K562 (cell line): ENCODE results near the gene IRGM. TPM values are rescaled to one million over a fixed set of nuclear protein-coding genes. Genes with fewer than 3 reads are reported as not detected.
A peak's percentile ranks its signal among the peaks of the same experiment; 100 is the strongest.

ENCODE experiments used
- ATF2 ChIP-seq: sonication (generic); formaldehyde crosslinking; IDR thresholded peaks from 2 replicates; pipeline ENCODE4 v1.8.1; 2022; ENCODE audit warnings: missing genetic modification reagents
- ATF7 ChIP-seq: fragments of 450-650 bp; IDR thresholded peaks from 2 replicates; pipeline ENCODE4 v1.7.1; 2014; ENCODE audit warnings: mild to moderate bottlenecking, moderate library complexity
- BHLHE40 ChIP-seq: IDR thresholded peaks from 2 replicates; pipeline ENCODE4 v1.6.1; 2011; ENCODE audit warnings: low read length, improper control_type of control experiment
- CEBPB ChIP-seq: fragments of 450-650 bp; IDR thresholded peaks from 2 replicates; pipeline ENCODE4 v1.6.1; 2016; ENCODE audit warnings: missing genetic modification characterization, missing compliant biosample characterization
- ETV6 ChIP-seq, 3 experiments: fragments of 150-350 bp in 1 of 3; sonication (generic) in 1 of 3; formaldehyde crosslinking in 1 of 3; IDR thresholded peaks; 2 replicates each; pipeline versions ENCODE4 v1.6.1 to v1.8.0; 2014 to 2022; ENCODE audit warnings: borderline replicate concordance in 2 of 3, low read depth in 2 of 3, antibody characterized with exemption in 1 of 3, low read length in 1 of 3, mild to moderate bottlenecking in 1 of 3, missing genetic modification reagents in 1 of 3
- FUS ChIP-seq: fragments of 200-400 bp; formaldehyde crosslinking; optimal IDR thresholded peaks from 2 replicates; pipeline ENCODE3; 2017; ENCODE audit warnings: low read depth, low read length
- GABPB1 ChIP-seq: sonication (generic); formaldehyde crosslinking; IDR thresholded peaks from 2 replicates; pipeline ENCODE4 v1.8.0; 2022; ENCODE audit warnings: mild to moderate bottlenecking, missing genetic modification reagents
- MAZ ChIP-seq, 2 experiments: fragments of 450-650 bp in 1 of 2; sonication (generic) in 1 of 2; formaldehyde crosslinking; IDR thresholded peaks in 1 of 2; conservative IDR thresholded peaks in 1 of 2; 2 replicates each; pipeline versions ENCODE4 v1.4.0 to v1.5.0; 2020; ENCODE audit warnings: mild to moderate bottlenecking in 1 of 2, missing genetic modification reagents in 1 of 2
- MTA3 ChIP-seq: fragments of 450-650 bp; formaldehyde crosslinking; IDR thresholded peaks from 2 replicates; pipeline ENCODE4 v1.6.1; 2017; ENCODE audit warnings: mild to moderate bottlenecking, borderline replicate concordance
- MXI1 ChIP-seq: IDR thresholded peaks from 2 replicates; pipeline ENCODE4 v1.6.1; 2011; ENCODE audit warnings: low read depth, mild to moderate bottlenecking, improper control_type of control experiment, low read length
- NR2C1 ChIP-seq, 2 experiments: fragments of 450-650 bp; IDR thresholded peaks; 2 replicates each; pipeline ENCODE4 v1.6.1; 2017; ENCODE audit warnings: mild to moderate bottlenecking in 2 of 2, antibody characterized with exemption in 1 of 2, inconsistent platforms in 1 of 2, missing compliant biosample characterization in 1 of 2, missing genetic modification characterization in 1 of 2
- NR2C2 ChIP-seq, 2 experiments: fragments of 200-800 bp in 1 of 2; sonication (Bioruptor generic) in 1 of 2; sonication (generic) in 1 of 2; formaldehyde crosslinking in 1 of 2; IDR thresholded peaks; 2 replicates each; pipeline versions ENCODE4 v1.6.1 to v1.8.0; 2016 to 2022; ENCODE audit warnings: mild to moderate bottlenecking in 1 of 2, missing compliant biosample characterization in 1 of 2, missing genetic modification characterization in 1 of 2, missing genetic modification reagents in 1 of 2
- PREB ChIP-seq: sonication (generic); formaldehyde crosslinking; IDR thresholded peaks from 2 replicates; pipeline ENCODE4 v1.8.1; 2023; ENCODE audit warnings: mild to moderate bottlenecking, missing genetic modification reagents
- RNF2 ChIP-seq: sonication (generic); IDR thresholded peaks from 2 replicates; pipeline ENCODE4 v1.6.1; 2016
- SMAD4 ChIP-seq: fragments of 250-450 bp; sonication (Bioruptor Pico); conservative IDR thresholded peaks from 2 replicates; pipeline ENCODE4 v1.8.0; 2021; ENCODE audit warnings: inconsistent platforms, mild to moderate bottlenecking, moderate library complexity
- USF1 ChIP-seq: sonication (generic); formaldehyde crosslinking; IDR thresholded peaks from 2 replicates; pipeline ENCODE4 v1.9.0; 2022; ENCODE audit warnings: mild to moderate bottlenecking, missing genetic modification reagents
- ZBTB49 ChIP-seq: sonication (generic); formaldehyde crosslinking; IDR thresholded peaks from 2 replicates; pipeline ENCODE4 v1.8.0; 2022; ENCODE audit warnings: missing genetic modification reagents, mild to moderate bottlenecking, borderline replicate concordance
- ZNF316 ChIP-seq: fragments of 450-650 bp; IDR thresholded peaks from 2 replicates; pipeline ENCODE4 v1.6.1; 2016
- ZNF707 ChIP-seq: fragments of 250-450 bp; sonication (Bioruptor Pico); conservative IDR thresholded peaks from 2 replicates; pipeline ENCODE4 v1.8.0; 2022; ENCODE audit warnings: inconsistent platforms, mild to moderate bottlenecking, moderate library complexity
- polyA plus RNA-seq, 8 experiments: library from polyadenylated mRNA; depleted of rRNA in 4 of 8; stranded (reverse) in 5 of 8; unstranded in 3 of 8; fragments of >200 nt; fragmentation: Nextera tagmentation in 2 of 8; fragmentation: Illumina TruSeq in 1 of 8; extraction: Ambion mirVana in 2 of 8; extraction: Trizol in 1 of 8; gene quantifications; 2 replicates each; pipeline versions ENCODE4 v1.2.1 to v1.2.3, GENCODE V29; 2011 to 2014; ENCODE audit warnings: inconsistent platforms in 1 of 8, missing spikeins in 1 of 8
- total RNA-seq, 7 experiments: library from RNA; depleted of rRNA in 6 of 7; stranded (reverse); fragments of >200 nt in 6 of 7; fragmentation: Illumina TruSeq in 2 of 7; extraction: Trizol in 2 of 7; gene quantifications; 2 replicates each; pipeline versions ENCODE4 v1.2.1 to v1.2.3, GENCODE V29; 2011 to 2021; ENCODE audit warnings: low replicate concordance in 1 of 7

Gene IRGM
- total and polyA plus RNA-seq, 9 of the 15 experiments (the other 6 are each of a cell fraction or from before 2014, with no cell fraction given), result 0.09 to 0.22 (median 0.15) TPM; not detected in 6

GRCh38 chr5:150846654-150847333 is 473 bp downstream of the IRGM start (continued):
- TF ChIP-seq ETV6 (IDR thresholded peaks at IDR 0.05; ENCODE audit: borderline replicate concordance in 1 of 2, low read depth in 2 of 2, low read length in 1 of 2) (no peak), ETV6 (CRISPR knock-in tag; IDR thresholded peaks at IDR 0.05; ENCODE audit: borderline replicate concordance) (0 out of 2 replicates have a peak, but pooled peaks have one; percentile 63), NR2C1 (IDR thresholded peaks at IDR 0.05) (peak; percentile 39; the same call in 1 of the 2 replicates), NR2C1 (tag; IDR thresholded peaks at IDR 0.05) (no peak), RNF2 (peak; percentile 79), PREB (CRISPR knock-in tag) (no peak), NR2C2 (CRISPR knock-in tag; IDR thresholded peaks at IDR 0.05) (peak; percentile 49; the same call in 1 of the 2 replicates), NR2C2 (tag; IDR thresholded peaks at IDR 0.05) (peak; percentile 53), ZNF707 (CRISPR knock-in tag) (no peak), ZBTB49 (CRISPR knock-in tag) (peak; percentile 87; the same call in 1 of the 2 replicates), FUS (no peak), CEBPB (tag) (peak; percentile 82), BHLHE40 (peak; percentile 96), MXI1 (no peak), GABPB1 (CRISPR knock-in tag) (peak; percentile 44; the same call in 1 of the 2 replicates), ATF2 (CRISPR knock-in tag) (peak; percentile 81; the same call in 1 of the 2 replicates), ATF7 (peak; percentile 97), MAZ (CRISPR knock-in tag; conservative IDR thresholded peaks at IDR 0.05 in 1 of 2, IDR thresholded peaks at IDR 0.05 in 1 of 2) (peak in 1 of 2 experiments; percentile 48; a peak in 1 of 4 replicates), SMAD4 (CRISPR knock-in tag) (peak; percentile 33; the same call in 1 of the 2 replicates), ZNF316 (no peak), MTA3 (0 out of 2 replicates have a peak, but pooled peaks have one; percentile 26), USF1 (peak; percentile 63)
